Skin of body (tissue), 2 donors: ENCODE measurements around the gene CBX5. TPM values are rescaled to one million over a fixed set of nuclear protein-coding genes. Genes with fewer than 3 reads are reported as not detected.
"Not testable (repeated sequence)": the region's sequence is repeated elsewhere in the genome, so short reads cannot be mapped to it uniquely, and the experiment has no call there.

Source experiments
- DNase-seq: peaks from one replicate; lab custom pipeline; 2025; lab: John Stamatoyannopoulos, UW
- total RNA-seq: library from RNA; depleted of rRNA; stranded (reverse); fragments of >200 nt; gene quantifications from one replicate; pipeline ENCODE4 v1.2.3, GENCODE V29; 2014

The CBX5 gene
- total RNA-seq, 1 donor from 2014 or later: 47.6 TPM

DNA sequence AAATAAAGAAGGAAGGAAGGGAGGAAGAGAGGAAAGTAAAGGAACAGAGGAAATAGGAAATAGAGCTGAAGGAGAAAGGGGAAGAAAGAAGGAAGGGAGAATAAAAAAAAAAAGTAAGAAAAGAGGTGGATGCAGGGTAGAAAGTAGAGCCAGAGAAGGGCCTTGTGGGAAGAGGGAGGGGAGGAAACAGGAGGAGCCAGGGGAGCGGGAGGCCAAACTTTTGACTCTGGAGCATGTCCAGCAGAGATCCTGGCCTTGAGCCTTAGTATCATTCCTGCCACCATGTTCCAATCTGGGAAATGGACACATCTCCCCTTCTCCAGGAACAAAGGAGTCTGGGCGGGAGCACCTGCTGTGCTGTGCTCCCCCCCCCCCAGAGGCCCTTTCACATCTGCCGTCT, 80.0 kb downstream of the CBX5 start:
- DNase-seq: no peak

DNA sequence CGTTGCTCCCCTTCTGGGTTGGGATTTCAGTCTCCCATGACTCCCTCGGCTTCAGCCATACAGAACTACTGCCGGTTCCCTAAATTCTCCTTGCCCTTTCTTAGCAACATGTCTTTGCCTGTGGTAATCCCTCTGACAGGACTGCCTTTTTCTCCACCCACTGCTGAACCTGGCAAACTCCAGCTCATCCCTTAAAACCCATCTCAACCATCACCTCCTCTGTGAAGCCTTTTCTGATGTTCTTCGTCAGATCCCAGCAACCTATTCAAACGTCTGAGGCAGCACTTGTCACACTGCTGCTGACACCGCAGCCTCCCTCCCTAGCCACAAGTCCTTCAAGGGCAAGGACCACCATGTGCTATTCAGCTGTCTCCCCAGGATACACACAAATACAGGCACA, 80.9 kb downstream of the CBX5 start:
- DNase-seq: no peak

DNA sequence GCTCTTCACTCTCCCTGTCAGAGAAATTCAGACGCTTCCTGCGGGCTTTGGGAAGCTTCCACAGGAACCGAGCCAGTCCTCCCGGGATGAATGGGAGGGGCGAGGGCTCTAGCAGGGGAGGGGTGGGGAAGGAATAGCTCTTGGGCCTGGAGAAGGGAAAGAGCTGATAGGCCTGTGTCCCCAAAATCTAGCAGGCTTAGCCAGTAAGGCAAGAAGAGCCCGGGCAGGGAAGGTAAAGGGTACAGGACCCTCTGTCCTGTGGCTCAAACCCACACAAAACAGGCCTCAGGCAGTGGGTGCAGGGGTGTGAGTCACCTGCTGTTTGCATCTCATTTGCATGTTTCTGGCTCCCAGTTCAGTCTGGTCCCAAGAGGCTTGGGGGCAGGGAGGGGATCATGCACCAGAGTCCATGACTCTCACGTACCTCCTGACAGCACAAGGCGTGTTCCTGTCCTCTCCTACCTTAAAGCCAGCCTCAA, 82.5 kb downstream of the CBX5 start:
- no peak for DNase-seq

DNA sequence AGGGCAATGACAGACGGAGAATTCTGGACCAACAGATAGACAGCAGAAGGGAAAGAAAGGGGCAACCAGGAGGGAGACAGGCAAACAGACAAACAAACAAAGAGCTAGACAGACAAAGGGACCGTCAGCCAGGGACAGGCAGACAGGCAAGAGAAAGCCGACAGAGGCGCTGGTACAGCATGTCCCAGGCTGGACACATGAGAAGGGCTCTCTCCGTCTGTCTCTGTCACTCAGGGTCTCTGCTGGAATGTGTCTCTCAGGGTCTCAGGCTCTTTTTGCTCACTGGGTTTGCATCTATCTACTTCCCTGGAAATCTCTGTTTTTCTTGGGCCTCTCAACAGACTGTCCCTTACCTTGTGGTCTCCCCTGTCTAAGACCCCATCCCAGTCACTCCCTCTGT, 82.9 kb downstream of the CBX5 start:
- DNase-seq: no peak

DNA sequence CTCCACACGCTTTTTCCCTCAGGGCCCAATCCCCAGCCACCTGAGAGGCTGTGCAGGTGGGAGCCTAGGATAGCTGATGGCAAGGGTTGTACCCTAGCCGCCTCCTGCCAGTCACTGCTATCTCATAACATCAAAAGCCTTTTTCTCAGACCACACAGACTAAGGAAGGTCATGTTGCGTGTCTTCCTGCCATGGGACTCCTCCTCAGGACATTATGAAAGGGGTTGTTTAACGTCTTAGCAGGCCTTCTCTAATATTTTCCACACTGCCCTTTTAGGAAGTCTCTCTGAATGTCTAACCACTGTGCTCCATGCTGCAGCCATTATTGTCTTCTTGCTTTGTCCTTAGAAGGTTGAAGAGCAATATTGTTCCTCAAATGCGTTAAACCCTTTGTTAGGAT, 83.5 kb downstream of the CBX5 start:
- no peak for DNase-seq

DNA sequence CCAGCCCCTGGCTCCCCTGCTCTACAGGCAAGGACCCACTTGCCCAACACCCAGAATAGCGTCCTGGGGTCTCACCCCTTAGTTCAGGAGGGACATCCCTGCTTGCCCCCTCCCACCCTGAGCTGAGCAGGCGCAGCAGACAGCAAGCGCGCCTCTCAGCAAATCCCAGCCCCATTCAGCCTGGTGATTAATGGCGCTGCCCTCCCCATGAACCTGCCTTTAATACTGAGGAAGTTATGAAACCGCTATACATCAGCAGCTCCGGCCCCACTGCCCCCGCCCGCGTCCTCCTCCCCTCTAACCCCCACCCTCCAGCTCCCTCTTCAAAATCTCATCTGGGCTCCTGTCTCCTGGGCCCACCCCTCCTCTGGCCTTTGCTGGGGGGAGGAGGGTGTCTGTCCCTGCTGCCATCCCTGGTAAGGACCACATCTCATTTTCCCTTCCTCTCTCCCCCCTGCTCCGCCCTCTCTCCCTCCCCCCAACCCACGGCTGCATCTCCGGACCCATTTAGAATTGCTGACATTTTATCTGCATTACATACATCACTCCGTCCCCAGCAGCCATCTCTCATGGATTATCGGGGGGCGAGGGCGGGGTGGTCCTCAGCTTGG, 84.1 kb downstream of the CBX5 start:
- peak; percentile 79 for DNase-seq

DNA sequence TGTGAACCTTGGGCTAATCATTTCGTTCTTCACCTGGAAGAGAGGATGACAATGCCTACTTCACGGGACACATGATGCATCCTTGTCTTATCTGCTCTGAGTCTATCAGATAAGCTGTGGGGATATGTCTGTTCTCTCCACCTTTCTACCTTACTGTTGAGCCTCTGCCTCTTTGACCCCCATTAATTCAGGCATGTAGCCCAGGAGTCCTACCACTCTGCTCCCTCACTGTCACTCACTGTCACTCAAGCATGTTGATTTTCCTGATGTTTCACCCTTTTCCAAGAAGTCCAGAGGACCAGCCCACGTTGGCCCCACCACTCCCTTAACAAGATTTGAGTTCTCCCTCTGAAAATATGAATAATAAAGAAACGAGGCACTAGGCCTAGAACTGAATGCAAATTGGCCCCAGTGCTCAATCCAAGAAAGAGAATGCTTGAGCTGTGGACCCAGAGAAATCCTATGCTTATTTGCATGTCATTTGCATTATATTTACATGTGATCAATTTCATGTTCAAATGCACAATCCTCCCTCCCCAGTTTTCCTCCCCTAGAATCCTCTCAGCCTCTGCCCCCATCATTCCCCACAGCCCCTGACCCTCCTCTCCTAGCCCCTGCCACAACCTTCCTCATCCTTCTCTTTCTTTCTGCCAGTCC, 84.7 kb downstream of the CBX5 start:
- DNase-seq: no peak

DNA sequence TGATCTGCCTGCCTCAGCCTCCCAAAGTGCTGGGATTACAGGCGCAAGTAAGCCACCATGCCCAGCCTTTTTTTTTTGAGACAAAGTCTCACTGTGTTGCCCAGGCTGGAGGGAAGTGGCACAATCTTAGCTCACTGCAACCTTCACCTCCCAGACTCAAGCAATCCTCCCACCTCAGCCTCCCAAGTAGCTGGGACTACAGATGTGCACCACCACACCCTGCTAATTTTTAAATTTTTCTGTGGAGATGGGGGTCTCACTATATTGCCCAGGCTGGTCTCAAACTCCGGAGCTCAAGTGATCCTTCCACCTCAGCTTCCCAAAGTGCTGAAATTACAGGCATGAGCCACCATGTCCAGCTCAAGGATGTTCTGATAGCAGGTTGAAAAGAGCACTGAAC, 85.3 kb downstream of the CBX5 start:
- DNase-seq: not testable (repeated sequence)

DNA sequence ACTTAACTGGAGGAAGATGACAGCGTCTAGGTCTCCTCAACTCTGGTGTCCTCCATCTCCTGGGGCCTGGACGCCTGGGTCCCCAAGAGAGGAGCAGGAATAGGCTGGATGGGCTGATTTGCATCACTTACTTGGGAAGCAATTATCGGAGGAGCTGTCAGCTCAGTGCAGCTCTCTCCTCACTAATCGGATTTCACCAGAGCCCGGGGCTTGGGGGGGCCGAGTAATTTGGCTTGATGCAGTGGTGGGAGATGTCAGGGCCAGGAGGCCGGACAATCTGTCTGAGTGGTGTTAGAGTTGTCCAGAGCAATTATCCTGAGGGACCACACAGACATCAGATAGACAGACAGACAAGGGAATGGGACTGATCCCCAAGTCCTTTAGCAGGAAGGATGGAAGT, 86.5 kb downstream of the CBX5 start:
- DNase-seq: no peak

DNA sequence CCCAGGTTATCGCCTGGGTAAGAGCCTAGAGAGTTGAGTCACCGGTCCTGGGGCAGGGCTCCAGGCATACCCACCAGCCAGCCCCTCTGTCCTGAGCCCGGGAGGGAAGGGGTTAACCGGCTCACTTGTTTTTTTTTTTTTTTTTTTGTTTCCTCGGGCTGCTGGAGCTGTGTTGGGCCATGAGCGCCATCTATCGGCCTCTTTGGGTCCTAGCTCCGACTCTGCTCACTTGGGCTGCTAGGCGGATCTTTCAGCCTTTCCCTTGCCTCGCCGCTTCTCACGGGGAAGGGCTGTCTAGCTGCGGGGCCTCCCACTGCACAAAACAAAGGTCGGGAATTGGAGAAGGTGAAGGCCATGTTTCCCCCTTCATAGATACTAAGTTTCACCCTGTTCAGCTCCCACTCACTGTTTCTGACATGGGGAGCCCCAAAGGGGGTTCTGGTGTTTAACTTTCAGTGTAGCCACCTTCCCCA, 88.3 kb downstream of the CBX5 start:
- peak; percentile 88 for DNase-seq

DNA sequence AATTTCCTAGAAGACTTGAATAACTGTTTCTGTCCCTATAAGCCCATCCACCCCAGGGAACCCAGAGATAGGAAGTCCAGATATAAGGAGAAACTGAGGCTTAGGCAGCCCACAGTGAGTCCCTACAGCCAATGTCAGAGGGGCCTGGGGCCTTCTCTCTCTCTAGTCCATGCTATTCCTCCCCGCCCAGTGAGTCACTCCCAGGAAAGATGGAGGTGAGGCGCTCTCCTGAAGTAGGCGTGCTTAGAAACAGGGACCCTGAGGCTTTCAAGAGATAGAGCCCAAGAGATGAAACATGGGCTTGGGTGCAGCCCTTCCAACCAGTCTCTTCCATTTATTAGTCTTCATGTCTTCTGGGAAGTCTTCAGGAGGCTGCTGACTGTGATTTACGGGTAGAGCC, 88.8 kb downstream of the CBX5 start:
- no peak for DNase-seq

DNA sequence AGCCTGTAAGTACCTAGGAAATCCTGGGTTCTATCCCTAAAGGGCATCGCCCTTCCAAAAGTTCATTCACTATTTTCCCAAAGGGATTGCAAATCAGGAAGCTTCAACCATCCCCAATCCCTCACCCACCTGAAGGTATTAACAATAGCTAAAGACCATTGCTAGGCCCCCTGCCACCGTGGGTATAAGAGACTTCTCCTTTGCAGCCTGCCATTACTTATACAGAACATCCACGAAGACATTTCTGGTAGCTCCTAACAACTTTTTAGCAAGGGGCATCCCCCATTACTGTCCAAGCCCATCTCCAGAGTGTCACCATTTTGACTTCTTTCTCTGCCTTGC, 90.8 kb downstream of the CBX5 start:
- no peak for DNase-seq

DNA sequence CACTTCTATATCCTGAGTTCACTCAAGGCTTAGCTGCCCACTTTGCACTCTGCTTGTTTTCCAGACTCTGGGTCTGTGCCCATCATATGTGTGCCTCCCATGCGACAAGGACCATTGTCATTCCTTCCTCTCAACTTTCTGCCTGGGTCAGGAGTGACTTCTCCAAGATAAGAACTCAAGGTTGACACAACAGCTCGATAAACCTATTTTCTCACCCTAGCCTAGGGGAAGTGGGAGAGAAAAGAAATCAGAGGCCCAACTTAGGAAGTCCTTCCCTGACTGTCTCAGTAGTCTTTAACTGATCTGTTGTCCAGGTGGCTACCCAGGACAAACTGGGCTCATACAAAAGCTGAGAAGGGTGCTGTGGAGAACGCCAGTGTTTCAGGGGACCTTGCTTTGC, 92.8 kb downstream of the CBX5 start:
- DNase-seq: no peak

DNA sequence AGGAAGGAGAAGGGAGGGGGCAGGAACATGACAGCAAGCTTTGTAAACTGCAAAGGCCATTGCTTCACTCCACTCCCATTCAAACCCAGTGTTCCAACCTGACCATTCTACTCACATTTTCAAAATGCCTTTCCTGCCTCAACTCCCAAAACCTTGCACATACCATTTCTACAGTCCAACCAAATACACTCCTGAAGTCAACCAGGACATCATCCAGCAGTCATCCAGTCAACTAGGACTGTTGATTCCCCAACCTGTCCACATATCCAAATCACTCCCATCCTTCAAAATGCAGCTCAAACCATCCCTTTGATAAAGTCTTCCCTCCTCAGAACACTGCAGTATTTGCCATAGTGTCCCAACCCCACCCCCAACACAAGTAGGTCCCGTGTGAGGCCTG, 94.0 kb downstream of the CBX5 start:
- no peak for DNase-seq

DNA sequence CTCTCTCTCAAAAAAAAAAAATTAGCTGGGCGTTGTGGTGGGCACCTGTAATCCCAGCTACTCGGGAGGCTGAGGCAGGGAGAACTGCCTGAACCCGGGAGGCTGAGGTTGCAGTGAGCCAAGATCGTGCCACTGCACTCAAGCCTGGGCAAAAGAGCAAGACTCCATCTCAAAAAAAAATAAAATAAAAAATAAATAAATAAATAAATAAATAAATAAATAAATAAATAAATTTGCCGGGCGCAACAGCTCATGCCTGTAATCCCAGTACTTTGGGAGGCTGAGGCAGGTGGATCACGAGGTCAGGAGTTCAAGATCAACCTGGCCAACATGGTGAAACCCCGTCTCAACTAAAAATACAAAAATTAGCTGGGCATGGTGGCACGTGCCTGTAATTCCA, 94.6 kb downstream of the CBX5 start:
- not testable (repeated sequence) for DNase-seq

DNA sequence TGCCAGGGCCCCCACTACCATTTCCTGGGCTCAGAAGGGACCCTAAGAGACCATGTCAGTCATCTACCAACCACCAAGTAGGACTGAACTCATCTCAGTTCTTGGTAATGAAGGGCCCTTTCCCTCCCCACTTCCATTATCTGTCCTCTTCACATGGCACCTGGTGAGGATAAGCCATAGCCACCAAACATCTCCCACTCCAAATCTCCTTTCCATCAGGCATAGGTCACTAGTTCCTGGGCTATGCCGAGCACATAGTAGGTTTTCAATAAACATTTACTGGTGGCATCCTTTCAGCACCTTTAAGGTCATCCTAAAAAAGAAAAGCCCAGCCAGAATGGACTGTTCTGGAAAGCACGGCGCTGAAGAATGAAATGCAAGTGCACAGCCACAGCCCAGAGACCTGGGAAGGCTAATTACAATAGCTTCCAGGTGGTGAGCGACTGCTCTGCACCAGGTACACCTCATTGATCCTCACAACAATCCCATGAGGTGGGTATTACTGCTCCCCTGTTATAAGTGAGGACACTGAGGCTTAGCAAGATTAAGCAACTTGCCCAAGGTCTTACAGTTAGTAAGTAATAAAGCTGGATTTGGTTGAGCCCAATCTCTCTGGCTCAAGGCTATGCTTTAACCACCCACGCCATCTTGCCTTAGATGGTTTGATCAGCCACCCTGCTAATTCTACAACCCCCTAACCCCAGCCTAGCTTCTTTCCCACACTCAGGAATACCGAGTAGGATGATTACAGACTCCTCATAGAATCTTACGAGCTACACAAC, 95.7 kb downstream of the CBX5 start:
- no peak for DNase-seq

DNA sequence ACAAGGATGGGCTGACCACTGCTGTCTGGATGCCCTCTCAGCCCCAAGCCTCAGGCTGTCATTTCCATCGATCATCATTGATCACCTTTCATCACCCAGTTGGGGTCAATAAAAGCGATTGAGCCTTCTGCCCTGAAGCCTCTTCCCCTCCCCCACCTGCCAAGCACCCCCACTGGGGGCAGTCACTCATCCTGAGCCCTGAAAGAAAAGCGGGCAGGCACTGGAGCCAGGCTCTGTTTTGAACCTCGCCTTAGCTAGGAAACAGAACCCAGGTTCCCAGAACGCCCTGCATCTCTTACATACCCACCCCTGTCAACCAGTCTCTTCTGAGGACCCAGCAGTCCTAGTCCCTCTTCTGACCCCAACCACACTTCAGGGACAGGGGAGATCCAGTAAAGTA, 96.9 kb downstream of the CBX5 start:
- no peak for DNase-seq

DNA sequence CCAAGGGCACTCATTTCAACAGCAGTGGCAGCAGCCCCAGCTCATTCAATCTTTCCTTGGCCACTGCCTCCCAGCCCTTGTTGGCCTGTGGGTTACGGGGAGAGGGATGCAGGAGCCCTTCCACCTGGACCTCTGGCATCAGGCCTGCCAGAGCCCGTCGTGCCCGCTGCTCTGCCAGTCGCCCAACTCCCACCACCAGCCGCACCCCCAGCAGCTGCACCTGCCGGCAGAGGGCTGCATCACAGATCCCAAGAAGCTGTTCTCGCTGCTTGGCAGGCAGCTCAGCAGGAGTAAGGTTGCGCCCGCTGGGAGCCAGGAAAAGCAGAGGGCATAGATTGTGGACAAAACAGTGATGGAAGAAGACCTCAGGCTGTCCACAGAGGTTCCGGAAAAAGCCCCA, 97.8 kb downstream of the CBX5 start:
- DNase-seq: no peak
